Smooth muscle cell (in vitro differentiated cells): ENCODE measurements around the gene KRTAP4-7. TPM values are rescaled to one million over a fixed set of nuclear protein-coding genes. Genes with fewer than 3 reads are reported as not detected.
"Not testable (repeated sequence)": the region's sequence is repeated elsewhere in the genome, so short reads cannot be mapped to it uniquely, and the experiment has no call there.

ENCODE experiments used
- DNase-seq: peaks from one replicate; lab custom pipeline; 2025; ENCODE audit not compliant: unreplicated experiment; lab: John Stamatoyannopoulos, UW
- H2AFZ ChIP-seq: fragments of 200-600 bp; sonication (generic); 2 replicates; pipeline ENCODE4 v1.6.0; 2016; ENCODE audit warnings: antibody characterized with exemption, low read depth, mild to moderate bottlenecking
- H3F3A ChIP-seq: fragments of 200-600 bp; sonication (generic); 2 replicates; pipeline ENCODE4 v1.6.0; 2017; ENCODE audit warnings: antibody characterized with exemption, low read depth
- H3K27ac ChIP-seq: fragments of 200-600 bp; sonication (generic); 2 replicates; pipeline ENCODE4 v1.5.1; 2016; ENCODE audit warnings: low read depth, mild to moderate bottlenecking
- H3K27me3 ChIP-seq: fragments of 200-600 bp; sonication (generic); 2 replicates; pipeline ENCODE4 v1.6.1; 2016; ENCODE audit warnings: low read depth, mild to moderate bottlenecking
- H3K36me3 ChIP-seq: fragments of 200-600 bp; sonication (generic); 2 replicates; pipeline ENCODE4 v1.5.1; 2016; ENCODE audit warnings: low read depth
- H3K4me1 ChIP-seq: fragments of 200-600 bp; sonication (generic); 2 replicates; pipeline ENCODE4 v1.5.1; 2016; ENCODE audit warnings: low read depth
- H3K4me2 ChIP-seq: fragments of 200-600 bp; sonication (generic); 2 replicates; pipeline ENCODE4 v1.6.0; 2016; ENCODE audit warnings: mild to moderate bottlenecking
- H3K4me3 ChIP-seq: fragments of 200-600 bp; sonication (generic); 2 replicates; pipeline ENCODE4 v1.5.1; 2016; ENCODE audit warnings: mild to moderate bottlenecking
- H3K79me2 ChIP-seq: fragments of 200-600 bp; sonication (generic); 2 replicates; pipeline ENCODE4 v1.6.0; 2016; ENCODE audit warnings: low read depth, mild to moderate bottlenecking
- H3K9ac ChIP-seq: fragments of 200-600 bp; sonication (generic); 2 replicates; pipeline ENCODE4 v1.6.0; 2016; ENCODE audit warnings: low read depth
- H3K9me3 ChIP-seq: fragments of 200-600 bp; sonication (generic); replicated peaks from 2 replicates; pipeline ENCODE4 v1.5.1; 2016; ENCODE audit warnings: low read depth
- H4K20me1 ChIP-seq: fragments of 200-600 bp; sonication (generic); 2 replicates; pipeline ENCODE4 v1.6.0; 2016; ENCODE audit warnings: low read depth
- CTCF ChIP-seq: fragments of 200-600 bp; sonication (generic); IDR thresholded peaks from 2 replicates; pipeline ENCODE4 v1.5.1; 2017; ENCODE audit warnings: borderline replicate concordance, mild to moderate bottlenecking, antibody characterized with exemption; ENCODE audit not compliant: insufficient read depth, poor library complexity, severe bottlenecking
- WGBS: methylation state at CpG from one replicate; pipeline ENCODE4 v1.1.7; 2016; ENCODE audit warnings: low lambda C conversion rate; 5-methylcytosine and 5-hydroxymethylcytosine counted together
- polyA plus RNA-seq: library from polyadenylated mRNA; unstranded; fragments of >200 nt; fragmentation: Nextera tagmentation; extraction: Ambion mirVana; gene quantifications from 2 replicates; pipeline ENCODE4 v1.2.1, GENCODE V29; 2016
- total RNA-seq: library from RNA; depleted of rRNA; stranded (reverse); fragments of >200 nt; gene quantifications from 2 replicates; pipeline ENCODE4 v1.2.3, GENCODE V29; 2014

Gene KRTAP4-7
- total and polyA plus RNA-seq, 2 experiments from 2014 or later: not detected

- Histone ChIP-seq H3K4me2 (no peak overlapping the region), H4K20me1 (no peaks in the 10 kb centered on the region), H3K9me3 (no peaks in the 10 kb centered on the region), H3K79me2 (no peaks in the 10 kb centered on the region), H3K4me1 (no peaks in the 10 kb centered on the region), H3K36me3 (no peaks in the 10 kb centered on the region), H3K9ac (no peak overlapping the region), H3K27ac (no peak overlapping the region), H3F3A (no peaks in the 10 kb centered on the region), H3K27me3 (no peaks in the 10 kb centered on the region), H2AFZ (no peak overlapping the region), H3K4me3 (no peak overlapping the region)
- no peak for DNase-seq
- no peak for TF ChIP-seq CTCF
- WGBS: 94% methylated on average over 2 of the region's 2 CpGs
These were observed 37.8 kb downstream of the KRTAP4-7 start for GRCh38 chr17:41121742-41122141.

- H2AFZ ChIP-seq, H3K36me3 ChIP-seq, DNase-seq, H3K27me3 ChIP-seq, H3K4me2 ChIP-seq, H3K79me2 ChIP-seq, H3F3A ChIP-seq, H3K4me3 ChIP-seq, H3K9ac ChIP-seq, H3K4me1 ChIP-seq, H3K27ac ChIP-seq, H4K20me1 ChIP-seq, H3K9me3 ChIP-seq: not testable (repeated sequence)
- 95% methylated on average over 12 of the region's 12 CpGs for WGBS
These were observed 39.5 kb downstream of the KRTAP4-7 start for GRCh38 chr17:41123292-41123990.

- WGBS: 87% methylated on average over 3 of the region's 3 CpGs
- H3K4me3 ChIP-seq, H3K9ac ChIP-seq, H3F3A ChIP-seq, H3K36me3 ChIP-seq, H3K4me2 ChIP-seq, H2AFZ ChIP-seq, H3K27ac ChIP-seq, DNase-seq, H3K27me3 ChIP-seq, H3K4me1 ChIP-seq, H3K79me2 ChIP-seq, H4K20me1 ChIP-seq, H3K9me3 ChIP-seq: not testable (repeated sequence)
These were observed 40.0 kb downstream of the KRTAP4-7 start, which contains the start of gene KRTAP4-12 for GRCh38 chr17:41123991-41124371. Gene KRTAP4-12 (minus strand): TSS chr17:41124182. CDS start chr17:41124122, 60 bp downstream.

- H3K36me3 ChIP-seq: no peaks in the 10 kb centered on the region
- H3K4me1 ChIP-seq: no peaks in the 10 kb centered on the region
- H4K20me1 ChIP-seq: no peaks in the 10 kb centered on the region
- 94% methylated on average over 2 of the region's 2 CpGs for WGBS
- no peak overlapping the region for H3K4me3 ChIP-seq
- H3K27me3 ChIP-seq: no peaks in the 10 kb centered on the region
- H3K4me2 ChIP-seq: no peak overlapping the region
- H3K27ac ChIP-seq: no peak overlapping the region
- no peak for DNase-seq
- no peak for TF ChIP-seq CTCF
- no peaks in the 10 kb centered on the region for H3K79me2 ChIP-seq
- H2AFZ ChIP-seq: no peak overlapping the region
- no peaks in the 10 kb centered on the region for H3F3A ChIP-seq
- H3K9me3 ChIP-seq: no peaks in the 10 kb centered on the region
- no peak overlapping the region for H3K9ac ChIP-seq
These were observed 41.1 kb downstream of the KRTAP4-7 start for GRCh38 chr17:41125064-41125463.
